ENCODE measurements around the gene CLSTN1. TPM values are rescaled to one million over a fixed set of nuclear protein-coding genes. Genes with fewer than 3 reads are reported as not detected.
A peak's percentile ranks its signal among the peaks of the same experiment; 100 is the strongest.

Gene CLSTN1
- total and polyA plus RNA-seq, 2 of the 8 experiments (the other 6 are each of a cell fraction or from before 2014, with no cell fraction given): 34.2 to 97.4 TPM

DNA sequence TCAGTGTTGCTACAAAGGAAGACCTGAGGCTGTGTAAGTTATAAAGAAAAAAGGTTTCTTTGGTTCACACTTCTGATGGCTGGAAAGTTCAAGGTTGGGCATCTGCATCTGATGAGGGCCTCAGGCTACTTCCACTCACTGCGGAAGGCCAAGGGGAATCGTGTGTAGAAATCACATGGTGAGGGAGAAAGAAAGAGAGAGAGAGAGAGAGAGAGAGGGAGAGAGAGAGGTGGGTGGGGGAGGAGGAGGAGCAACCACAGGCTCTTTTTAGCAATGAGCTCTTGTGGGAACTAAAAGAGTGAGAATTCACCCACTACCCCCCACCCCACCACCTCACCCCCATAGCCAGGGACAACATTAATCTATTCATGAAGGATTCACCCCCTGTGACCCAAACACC is 59.9 kb downstream of the CLSTN1 start:
- Histone ChIP-seq H4K5ac (ENCODE audit: insufficient read length, low read depth, low read length) (no peak overlapping the region), H3K14ac (ENCODE audit: insufficient read length) (no peak overlapping the region), H4K20me1 (replicated peaks in 1 of 2; ENCODE audit: control insufficient read depth in 1 of 2, insufficient read depth in 2 of 2, low read length in 2 of 2) (peaks cover 0 to 9% of the 10 kb centered on the region in 2 experiments), H2BK120ac (replicated peaks; ENCODE audit: low read depth, low read length) (no peak overlapping the region), H3K36me3 (ENCODE audit: control insufficient read depth in 2 of 4, insufficient read depth in 4 of 4, low read length in 3 of 4) (no peaks in the 10 kb centered on the region; a peak in 3 of 8 replicates), H3K4me2 (ENCODE audit: insufficient read depth in 1 of 2, low read depth in 2 of 2, low read length in 2 of 2) (no peak overlapping the region), H3K4ac (replicated peaks; ENCODE audit: insufficient read length, low read depth, low read length) (no peak overlapping the region), H3K4me1 (replicated peaks in 1 of 4; ENCODE audit: control insufficient read depth in 3 of 4, insufficient read depth in 4 of 4, low read length in 3 of 4) (peaks cover 10 to 18% (median 13%) of the 10 kb centered on the region in 4 experiments), H2BK15ac (ENCODE audit: low read length) (no peak overlapping the region), H3K56ac (replicated peaks; ENCODE audit: insufficient read length, low read depth, low read length) (no peak overlapping the region), H3K79me2 (ENCODE audit: control insufficient read depth in 1 of 2, insufficient read depth in 2 of 2, low read length in 2 of 2) (peaks cover 3 to 47% of the 10 kb centered on the region in 2 experiments; a peak in 2 of 4 replicates), H3K23ac (ENCODE audit: insufficient read length) (no peak overlapping the region), H3K18ac (ENCODE audit: extremely low read depth, low read length) (no peak overlapping the region), H2AFZ (ENCODE audit: low read length) (no peak overlapping the region), H3K79me1 (ENCODE audit: low read depth, low read length) (peaks cover 5% of the 10 kb centered on the region), H2BK5ac (ENCODE audit: low read depth, low read length) (0 out of 2 replicates have a peak overlapping the region, but pooled peaks have one; percentile 16), H2AK5ac (ENCODE audit: low read depth, low read length) (no peak overlapping the region), H3K27me3 (replicated peaks in 1 of 4; ENCODE audit: control insufficient read depth in 3 of 4, extremely low read depth in 1 of 4, insufficient read depth in 3 of 4, low read length in 3 of 4) (no peaks in the 10 kb centered on the region), H3K4me3 (ENCODE audit: extremely low read depth in 1 of 4, insufficient read depth in 2 of 4, low read depth in 3 of 4, low read length in 4 of 4) (no peak overlapping the region), H3K9me3 (ENCODE audit: insufficient read depth in 2 of 2, low read depth in 1 of 2, low read length in 1 of 2) (no peaks in the 10 kb centered on the region), H2BK12ac (ENCODE audit: low read depth, low read length) (peak overlapping the region; percentile 60; the same call in 1 of the 2 replicates), H4K91ac (replicated peaks; ENCODE audit: insufficient read length, low read length) (no peak overlapping the region), H3K23me2 (ENCODE audit: low read depth, low read length) (no peaks in the 10 kb centered on the region), H3K27ac (ENCODE audit: low read depth, low read length) (0 out of 2 replicates have a peak overlapping the region, but pooled peaks have one; percentile 2), H3K9ac (replicated peaks in 1 of 4; ENCODE audit: extremely low read depth in 1 of 4, low read depth in 3 of 4, low read length in 3 of 4) (no peak overlapping the region), H2BK20ac (ENCODE audit: low read length) (no peak overlapping the region), H4K8ac (ENCODE audit: extremely low read depth, insufficient read depth, low read length) (no peak overlapping the region)
- POLR2A ChIA-PET (ENCODE audit: partially characterized antibody): no interaction called here
- DNase-seq (ENCODE audit: low read depth in 1 of 2, low spot score in 2 of 2) (no peak), FAIRE-seq (no peak)
- CTCF ChIA-PET (ENCODE audit: partially characterized antibody): interaction anchor here (0.6 to 2.3 kb wide), 8 partner anchors 9 to 148 kb away, joined by 3 to 9 read pairs (median 5); no protein-coding TSS in a partner anchor
- TF ChIP-seq TAF1 (IDR thresholded peaks at IDR 0.05; ENCODE audit: low read depth, low read length): no peak
- TF ChIP-seq SP4 (IDR thresholded peaks at IDR 0.05; ENCODE audit: low read length): no peak
- no peak for TF ChIP-seq CTBP2 (IDR thresholded peaks at IDR 0.05; ENCODE audit: borderline replicate concordance, insufficient read depth, insufficient read length, low read length)
- TF ChIP-seq TBP (IDR thresholded peaks at IDR 0.05; ENCODE audit: low read depth, low read length): no peak
- no peak for TF ChIP-seq POU5F1 (IDR thresholded peaks at IDR 0.05; ENCODE audit: low read depth, low read length)
- TF ChIP-seq NRF1 (IDR thresholded peaks at IDR 0.05; ENCODE audit: low read depth, low read length): no peak
- no peak for TF ChIP-seq TCF12 (IDR thresholded peaks at IDR 0.05; ENCODE audit: low read depth, low read length)
- WGBS, 2 experiments (ENCODE audit: extremely low coverage in 1 of 2, insufficient coverage in 1 of 2, insufficient read length in 1 of 2, insufficient replicate concordance in 2 of 2, low coverage in 1 of 2, low lambda C conversion rate in 2 of 2, missing lambda C conversion rate in 1 of 2): no CpG with 5 or more reads among the region's 2 CpGs

Data from H1 (cell line).